HPDE6-E6E7 (cell line): ENCODE results near the gene MLLT10.

Experiments
- DNase-seq: peaks from one replicate; pipeline ENCODE4 v3.0.0; 2011; ENCODE audit warnings: missing footprints; ENCODE audit errors: extremely low spot score

Gene MLLT10

DNA sequence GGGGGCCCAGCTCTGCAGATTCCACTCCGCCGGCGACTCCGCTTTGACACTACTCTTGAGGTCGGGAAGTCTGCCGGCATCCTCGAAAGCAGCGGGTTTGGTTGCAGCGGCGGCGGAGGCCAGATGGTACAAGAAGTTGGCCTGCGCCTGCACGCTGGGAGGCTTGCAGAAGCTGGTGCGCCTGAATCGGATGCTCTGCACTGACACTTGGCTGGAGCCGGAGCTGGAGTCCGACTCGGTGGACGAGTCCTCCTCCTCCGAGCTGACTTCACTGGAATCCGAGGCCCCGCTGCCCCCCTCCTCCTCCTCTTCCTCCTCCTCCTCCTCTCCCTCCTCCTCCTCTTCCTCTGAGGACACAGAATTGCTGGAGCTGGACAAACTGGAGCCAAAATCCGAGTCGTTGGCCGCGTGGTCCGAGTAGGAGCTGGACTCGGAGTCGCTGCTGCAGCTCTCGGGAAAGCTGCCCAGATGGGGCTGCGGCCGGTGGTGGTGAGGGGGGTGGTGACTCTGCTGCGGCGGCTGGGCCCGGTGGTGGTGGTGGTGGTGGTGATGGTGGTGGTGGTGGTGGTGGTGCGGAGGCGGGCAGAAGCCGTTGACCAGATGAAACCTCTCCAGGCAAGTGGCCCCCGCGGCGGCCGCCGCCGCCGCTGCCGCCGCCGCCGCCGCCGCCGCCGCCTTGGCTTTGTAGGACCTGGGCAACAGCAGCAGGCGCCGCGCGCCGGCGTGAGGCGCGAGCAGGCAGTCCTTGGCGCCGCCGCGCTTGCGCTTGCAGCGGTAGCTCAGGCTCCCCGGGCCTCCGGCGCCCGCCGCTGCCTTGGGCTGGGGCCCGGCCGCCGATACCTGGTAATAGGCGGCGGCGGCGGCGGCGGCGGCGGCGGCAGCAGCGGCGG is 17.5 kb upstream of the MLLT10 start:
- DNase-seq = no peak

DNA sequence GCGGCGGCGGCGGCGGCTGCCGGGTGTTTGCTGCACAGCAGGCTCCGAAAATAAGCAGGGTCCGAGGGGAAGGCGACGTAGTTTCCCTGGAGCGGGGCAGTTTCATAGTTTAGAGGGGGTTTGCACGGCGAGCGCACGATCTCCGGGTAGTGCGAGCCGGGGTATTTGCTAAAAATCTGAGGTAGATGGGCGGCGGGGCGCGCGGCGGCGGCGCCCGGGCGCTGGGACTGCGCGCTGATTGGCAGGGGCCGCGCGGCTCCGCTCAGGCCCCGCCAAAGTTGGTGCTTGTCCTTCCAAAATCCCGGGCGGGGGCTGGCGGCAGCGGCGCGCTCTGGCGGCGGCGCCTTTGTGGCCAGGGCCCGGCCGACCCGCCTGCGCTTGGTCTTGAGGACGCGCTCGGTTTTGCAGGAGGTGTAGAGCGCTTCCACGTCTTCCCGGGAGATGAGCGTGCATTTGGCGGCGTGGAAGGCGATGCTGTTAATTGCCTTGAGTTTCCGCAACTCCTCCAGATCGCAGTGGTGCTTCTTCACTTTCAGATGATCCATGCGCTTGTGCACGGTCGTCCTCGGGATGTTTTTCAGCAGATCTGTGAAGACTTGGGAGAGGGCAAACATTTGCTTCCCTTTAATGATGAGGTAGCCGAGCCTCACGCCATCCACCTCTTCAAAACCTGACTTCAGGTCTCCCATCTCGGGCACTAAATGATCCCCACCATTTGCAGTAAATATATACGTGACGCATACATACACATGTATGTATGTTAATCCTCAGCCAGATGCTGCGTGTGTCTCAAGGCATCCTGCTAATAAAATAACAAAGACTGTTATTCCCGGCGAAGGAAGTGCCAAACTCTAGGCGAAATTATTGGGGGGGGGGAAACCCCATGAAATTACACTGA is 16.6 kb upstream of the MLLT10 start:
- no peak for DNase-seq

DNA sequence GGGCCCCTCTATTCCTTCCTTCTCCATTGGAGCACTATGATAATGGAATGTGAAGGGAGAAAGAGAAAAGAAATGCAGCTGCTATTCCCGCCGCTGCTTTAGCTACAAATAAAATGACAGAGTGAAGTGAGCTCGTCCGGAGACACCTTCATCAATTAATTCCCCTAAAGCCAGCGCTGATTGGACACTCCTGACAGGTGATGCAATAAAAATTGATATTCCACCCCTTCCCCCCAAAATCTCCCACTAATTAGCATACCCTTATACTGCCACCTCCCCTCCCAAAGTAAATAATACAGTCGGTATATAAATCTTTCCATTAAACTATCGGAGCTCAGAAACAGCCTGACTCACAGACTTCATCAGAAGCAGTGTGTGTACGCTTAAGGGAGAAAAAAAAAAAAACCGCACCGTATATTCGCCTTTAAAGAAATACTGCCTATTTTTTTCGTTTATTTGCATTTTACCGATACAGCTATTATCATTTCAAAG is 15.8 kb upstream of the MLLT10 start:
- no peak for DNase-seq

DNA sequence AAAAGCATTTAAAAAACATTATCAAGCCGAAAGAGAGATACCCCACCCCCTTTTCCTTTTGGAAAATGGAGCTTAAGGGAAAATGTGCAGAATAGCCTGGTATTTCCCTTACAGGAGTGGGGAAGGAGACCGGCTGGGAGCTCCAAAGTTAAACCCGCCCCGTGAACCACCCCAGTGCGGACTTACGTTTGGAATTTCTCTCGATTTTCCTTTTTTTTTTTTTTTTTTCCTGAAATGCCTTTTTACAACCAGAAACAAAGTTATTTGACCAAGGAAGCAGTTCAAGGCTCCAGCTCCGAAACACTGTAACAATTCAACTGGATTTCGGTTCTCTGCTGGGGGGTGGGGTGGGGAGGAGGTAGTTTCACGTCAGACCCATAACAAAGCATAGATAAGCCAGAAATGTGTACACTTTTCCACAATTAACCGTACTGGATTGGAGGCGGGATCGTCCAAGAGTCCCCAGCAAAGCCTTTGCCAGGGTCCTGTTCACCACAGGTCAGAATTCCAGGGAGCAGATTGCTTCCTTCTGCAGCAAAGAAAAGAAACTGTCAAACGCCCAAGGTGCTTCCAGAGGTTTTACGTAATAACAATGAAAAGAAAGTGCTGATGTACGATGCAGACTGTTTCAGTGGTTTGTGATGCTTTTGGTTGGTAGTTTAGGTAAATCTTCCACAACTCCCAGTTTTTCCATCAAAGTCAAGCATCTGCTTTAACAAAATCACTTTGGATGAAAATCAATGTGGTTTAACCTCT is 15.2 kb upstream of the MLLT10 start:
- no peak for DNase-seq

GRCh38 chr10:21519397-21519933 is 14.6 kb upstream of the MLLT10 start:
- no peak for DNase-seq

DNA sequence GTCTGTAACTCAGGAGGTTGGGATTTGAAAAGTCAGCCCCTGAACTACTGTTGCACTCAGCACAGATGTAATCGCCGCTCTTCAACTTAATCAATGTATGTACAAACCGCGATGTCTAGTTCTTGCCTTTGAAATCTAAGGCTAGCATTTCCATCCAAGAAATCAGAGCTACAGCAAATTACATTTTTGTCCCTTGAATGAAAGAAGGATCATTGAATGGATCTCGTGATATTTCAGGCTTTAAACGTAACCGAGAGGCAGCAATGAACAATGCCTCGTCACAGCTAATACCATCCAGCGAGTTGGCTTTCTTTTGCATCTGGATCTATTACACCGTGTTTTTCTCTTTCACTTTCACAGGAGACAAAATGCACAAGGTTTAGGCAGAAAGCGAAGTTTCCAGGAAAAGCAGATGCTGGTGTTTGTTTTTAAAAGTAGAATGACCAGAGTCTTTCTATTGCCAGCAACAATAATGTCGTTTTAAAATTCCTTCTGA is 14.0 kb upstream of the MLLT10 start:
- DNase-seq = no peak

DNA sequence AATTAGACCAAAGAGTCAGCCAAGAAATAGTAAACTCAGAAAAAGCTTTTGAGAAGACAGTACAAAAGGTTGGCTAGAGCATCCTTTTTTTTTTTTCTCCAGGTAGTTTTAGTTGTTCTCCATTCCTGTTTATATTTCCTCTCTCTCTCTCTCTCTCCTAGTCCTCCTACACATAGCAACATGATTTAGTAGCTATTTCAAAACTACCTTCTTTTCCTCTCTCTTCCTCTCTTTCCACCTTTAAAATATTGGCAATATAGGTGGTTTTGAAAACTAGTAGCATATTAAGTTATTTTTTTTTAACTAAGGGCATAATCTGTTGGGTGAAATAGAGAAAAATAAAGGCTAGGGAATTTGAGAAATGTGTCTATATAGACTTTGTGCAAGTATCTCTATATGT is 13.5 kb upstream of the MLLT10 start:
- no peak for DNase-seq

DNA sequence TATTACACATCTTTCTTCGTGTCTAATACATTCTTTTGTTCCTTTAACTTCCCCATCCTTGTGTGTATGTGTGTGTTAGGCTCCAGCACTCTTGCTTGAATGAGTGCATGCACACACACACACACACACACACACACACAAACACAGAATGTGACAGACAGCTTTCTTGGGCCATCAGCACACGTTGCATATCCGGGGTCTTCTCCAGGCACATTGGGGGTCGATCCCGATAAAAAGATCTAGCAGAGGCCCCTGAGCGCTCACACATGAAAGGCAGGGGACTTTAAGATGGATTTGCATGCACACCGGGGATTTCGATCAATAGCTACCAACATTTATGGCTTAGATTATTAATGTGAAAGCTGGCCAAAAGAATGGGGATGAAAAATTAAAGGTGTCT is 13.1 kb upstream of the MLLT10 start:
- no peak for DNase-seq

DNA sequence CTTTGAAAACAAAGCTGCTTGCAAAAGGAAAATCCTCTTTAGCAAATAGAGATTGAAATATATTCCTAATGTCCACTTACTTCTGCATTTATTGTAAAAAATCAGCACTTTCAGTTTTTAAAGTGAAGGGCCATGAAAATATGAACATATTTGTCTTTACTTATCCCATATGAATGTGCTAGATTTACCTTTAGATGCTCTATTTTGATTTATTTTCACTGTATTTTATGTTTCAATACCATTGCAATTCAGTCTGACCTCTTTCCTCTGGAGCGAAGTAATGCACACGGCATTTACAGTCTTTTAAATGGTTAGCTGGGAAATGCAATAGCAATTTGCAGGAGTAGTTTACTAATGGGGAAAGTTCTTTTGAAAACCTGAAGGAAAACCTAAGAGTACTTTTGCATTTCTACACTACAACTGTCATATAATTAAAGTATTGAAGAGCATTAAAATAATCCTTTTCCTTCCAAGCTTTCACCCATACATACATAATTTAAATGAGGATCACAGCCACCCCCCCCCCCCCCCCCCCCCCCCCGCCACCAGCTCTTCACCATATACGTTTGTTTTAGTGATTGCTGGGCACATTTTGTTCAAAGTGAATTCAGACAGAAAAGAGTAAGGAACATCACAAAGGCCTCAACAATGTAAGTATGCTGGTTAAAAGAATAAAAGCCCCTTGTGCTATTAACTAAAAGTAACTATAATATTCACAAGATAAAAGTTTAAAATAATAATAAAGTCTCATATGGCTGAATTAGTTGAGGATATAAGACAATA is 12.1 kb upstream of the MLLT10 start:
- no peak for DNase-seq

DNA sequence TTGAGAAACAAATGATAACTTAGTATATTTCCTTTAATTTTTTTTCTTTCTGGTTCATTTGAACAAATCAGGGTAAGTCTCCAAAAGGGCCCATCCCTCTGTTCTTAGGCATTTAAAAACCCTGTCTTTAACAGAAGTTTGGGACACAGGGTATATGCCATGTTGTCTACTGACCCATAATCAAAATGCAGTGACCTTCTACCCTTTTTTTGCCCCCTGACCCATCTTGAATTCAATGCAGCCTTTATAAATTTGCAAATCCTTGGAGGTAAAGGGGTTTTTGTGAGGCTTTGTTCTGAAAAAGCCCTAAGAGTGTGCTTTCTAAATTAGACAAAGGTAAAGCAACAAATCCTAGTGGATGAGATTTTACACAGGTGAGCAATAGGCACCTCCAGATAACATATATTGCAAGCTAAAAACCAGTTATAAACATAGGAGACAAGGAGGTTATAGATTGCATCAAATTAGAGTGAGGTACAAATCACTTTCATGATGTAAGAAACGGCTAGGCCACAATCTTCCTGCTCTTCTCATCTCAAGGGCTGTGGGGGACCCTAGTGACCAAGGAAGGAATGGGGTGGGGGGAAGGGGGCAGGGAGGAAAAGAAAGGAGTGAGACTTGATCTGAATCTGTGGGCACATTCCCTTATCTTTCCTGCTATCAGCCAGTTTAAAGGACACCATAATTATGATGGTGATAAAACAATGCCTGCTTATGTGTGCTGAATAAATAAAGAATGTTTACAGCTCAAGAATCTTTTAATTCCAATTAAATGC is 11.2 kb upstream of the MLLT10 start:
- no peak for DNase-seq

GRCh38 chr10:21523557-21524008 is 10.4 kb upstream of the MLLT10 start:
- no peak for DNase-seq

- no peak for DNase-seq
Measured at GRCh38 chr10:21524131-21524525, 9.9 kb upstream of the MLLT10 start.

DNA sequence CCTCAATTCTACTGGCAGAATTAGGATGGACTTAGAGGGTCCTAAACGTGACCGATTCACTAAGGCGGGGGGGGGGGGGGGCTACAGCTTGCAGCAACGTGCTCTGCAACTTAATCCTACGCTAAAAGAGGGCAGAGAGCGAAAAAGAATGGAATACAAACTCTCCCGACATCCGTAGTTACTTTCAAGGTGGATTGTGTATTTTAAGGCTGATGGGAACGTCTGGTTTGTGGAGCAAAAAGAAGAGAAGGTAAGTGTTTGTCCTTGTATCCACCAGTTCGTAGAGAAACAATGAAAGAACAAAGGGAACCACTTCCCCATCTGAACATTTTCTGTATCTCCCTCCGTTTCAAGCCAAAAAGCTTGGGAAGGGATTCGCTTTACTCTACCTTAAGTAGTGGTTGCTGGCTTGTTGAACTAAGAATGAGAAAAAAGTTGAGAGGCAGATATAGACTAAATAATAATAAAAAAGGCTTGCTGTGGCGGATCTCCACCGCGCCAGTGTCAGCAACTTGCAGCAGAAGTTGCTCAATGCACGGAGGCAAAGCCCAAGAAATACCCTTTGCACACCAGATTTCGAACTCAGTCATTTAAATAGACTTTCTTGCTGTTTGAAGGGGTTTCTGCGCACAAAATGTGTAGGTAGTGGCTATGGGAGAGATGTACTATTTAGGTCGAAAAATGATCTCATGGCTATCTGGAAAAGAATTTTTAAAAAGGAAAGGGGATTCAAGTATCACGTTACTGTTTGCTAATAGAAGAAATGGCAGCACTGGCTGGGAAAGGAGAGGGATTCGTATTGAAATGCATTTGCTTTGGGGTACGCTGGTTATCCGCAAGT is 9.3 kb upstream of the MLLT10 start:
- no peak for DNase-seq

DNA sequence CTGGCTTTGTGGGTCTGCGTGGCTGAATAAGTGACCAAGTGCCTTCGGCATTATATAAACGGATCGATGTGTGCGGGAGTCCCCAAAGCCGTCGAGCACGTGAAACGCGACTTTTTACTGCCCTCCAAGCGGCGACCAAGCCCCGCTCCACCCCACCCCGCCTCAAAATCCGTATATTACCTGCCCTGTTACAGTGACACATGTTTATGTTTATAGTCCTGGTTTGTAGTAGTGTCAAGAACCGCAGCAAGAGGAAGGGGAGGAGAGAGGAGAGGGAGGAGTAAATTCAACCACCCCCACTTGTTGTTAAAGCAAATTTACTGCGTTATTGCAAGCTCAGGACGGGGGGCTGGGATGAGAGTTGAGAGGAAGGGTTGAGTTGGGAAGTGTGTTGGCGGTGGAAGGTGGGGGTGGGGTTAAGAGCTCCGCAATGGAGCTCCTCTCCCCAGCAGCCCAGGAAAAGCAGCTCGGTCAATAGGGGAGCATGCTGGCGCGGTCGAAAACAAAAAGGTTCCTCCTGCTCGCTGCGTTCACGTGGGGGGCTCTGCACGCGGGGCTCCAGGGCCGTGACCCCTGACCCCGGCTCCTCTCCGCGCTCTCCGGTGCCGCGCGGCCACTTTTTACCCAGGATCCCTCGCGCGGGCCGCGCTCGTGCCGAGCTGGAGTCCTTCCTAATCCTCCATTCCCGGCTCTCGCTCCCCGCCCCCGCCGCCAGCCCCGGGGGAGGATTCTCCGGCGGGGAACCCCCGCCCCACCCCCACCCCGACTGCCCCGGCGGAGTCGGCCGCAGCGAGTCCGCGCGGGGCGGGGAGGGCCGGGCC is 8.5 kb upstream of the MLLT10 start, which contains the start of gene SKIDA1:
Gene SKIDA1, minus strand, starts transcription at position 316 of the 821 bp plus-strand sequence. CDS start 7,860 bp downstream, outside the sequence.
- no peak for DNase-seq

- DNase-seq = no peak
Measured at GRCh38 chr10:21526188-21526859, 7.7 kb upstream of the MLLT10 start.

- no peak for DNase-seq
Measured at GRCh38 chr10:21526860-21527597, 7.0 kb upstream of the MLLT10 start.
